GM12878 (cell line): ENCODE measurements around the gene SEMA3B. TPM values are rescaled to one million over a fixed set of nuclear protein-coding genes. Genes with fewer than 3 reads are reported as not detected.

Experiments
- ATAC-seq: fragments of 200-7000 bp; cut with Tn5 transposase; 3 replicates; pipeline ENCODE4 v1.9.1; 2020; ENCODE audit warnings: mild to moderate bottlenecking, moderate library complexity
- BruUV-seq: library from RNA; stranded (reverse); fragments of 400-500 nt; replicated peaks from 2 replicates; lab custom pipeline; 2021; lab: Mats Ljungman, UMichigan
- CTCF ChIA-PET: fragments of 300-600 bp; sonication (Branson Sonifier 250); formaldehyde crosslinking; extraction: SDS; loops from one replicate; lab custom pipeline; 2021; ENCODE audit warnings: inconsistent platforms; lab: Yijun Ruan, JAX
- POLR2A ChIA-PET: fragments of 350-600 bp; formaldehyde crosslinking; extraction: SDS; loops from one replicate; lab custom pipeline; 2021; ENCODE audit warnings: inconsistent platforms; lab: Charles Lee
- RAD21 ChIA-PET: fragments of 300-600 bp; sonication (Branson Sonifier 250); formaldehyde crosslinking; loops from one replicate; lab custom pipeline; 2023; ENCODE audit warnings: antibody characterized with exemption; ENCODE audit not compliant: unreplicated experiment; lab: Charles Lee
- SMC1A ChIA-PET: fragments of 300-600 bp; sonication (Branson Sonifier 250); formaldehyde crosslinking; loops from one replicate; lab custom pipeline; 2023; ENCODE audit not compliant: unreplicated experiment, uncharacterized antibody; lab: Charles Lee
- DNase-seq: peaks from one replicate; pipeline ENCODE4 v3.0.0-alpha.2; 2011; ENCODE audit warnings: low read depth, low spot score
- FAIRE-seq: peaks from 3 replicates; lab custom pipeline; 2011; peaks lifted over from hg19 to GRCh38; lab: Jason Lieb, UNC
- H2AFZ ChIP-seq: 2 replicates; pipeline ENCODE4 v1.6.0; 2011; ENCODE audit warnings: low read depth, low read length, control low read depth; ENCODE audit not compliant: control insufficient read depth
- H3K27ac ChIP-seq: 2 replicates; pipeline ENCODE4 v1.5.1; 2011; ENCODE audit warnings: control low read depth; ENCODE audit not compliant: control insufficient read depth, insufficient read depth
- H3K27me3 ChIP-seq, 2 experiments: replicated peaks in 1 of 2; 2 replicates each; pipeline versions ENCODE4 v1.6.0 to v1.6.1; 2011; ENCODE audit warnings: low read length in 1 of 2; ENCODE audit not compliant: control insufficient read depth in 2 of 2, insufficient read depth in 2 of 2
- H3K36me3 ChIP-seq, 2 experiments: 2 replicates each; pipeline ENCODE4 v1.5.1; 2011; ENCODE audit warnings: low read length in 1 of 2; ENCODE audit not compliant: control insufficient read depth in 2 of 2, insufficient read depth in 2 of 2
- H3K4me1 ChIP-seq: 2 replicates; pipeline ENCODE4 v1.6.1; 2011; ENCODE audit warnings: mild to moderate bottlenecking, low read length, moderate library complexity, mixed read lengths; ENCODE audit not compliant: control insufficient read depth, insufficient read depth
- H3K4me2 ChIP-seq: 2 replicates; pipeline ENCODE4 v1.6.0; 2011; ENCODE audit warnings: control low read depth; ENCODE audit not compliant: control insufficient read depth, insufficient read depth
- H3K4me3 ChIP-seq: fragments of 200-600 bp; sonication (generic); 2 replicates; pipeline ENCODE4 v1.5.1; 2016
- H3K79me2 ChIP-seq: 2 replicates; pipeline ENCODE4 v1.6.0; 2011; ENCODE audit warnings: low read length; ENCODE audit not compliant: control insufficient read depth, insufficient read depth
- H3K9ac ChIP-seq: 2 replicates; pipeline ENCODE4 v1.8.0; 2011; ENCODE audit warnings: low read length, control low read depth, mixed read lengths; ENCODE audit not compliant: control insufficient read depth, insufficient read depth
- H3K9me3 ChIP-seq: replicated peaks from 3 replicates; pipeline ENCODE4 v1.5.1; 2011; ENCODE audit warnings: mild to moderate bottlenecking, low read length; ENCODE audit not compliant: control insufficient read depth, insufficient read depth
- H4K20me1 ChIP-seq: 2 replicates; pipeline ENCODE4 v1.6.0; 2011; ENCODE audit not compliant: control insufficient read depth, insufficient read depth
- CHD1 ChIP-seq: IDR thresholded peaks from 2 replicates; pipeline ENCODE4 v1.6.1; 2012; ENCODE audit warnings: low read depth, low read length, improper control_type of control experiment
- HCFC1 ChIP-seq: fragments of 150-350 bp; IDR thresholded peaks from 2 replicates; pipeline ENCODE4 v1.6.1; 2014; ENCODE audit warnings: low read length
- IKZF2 ChIP-seq, 2 experiments: fragments of 450-650 bp; IDR thresholded peaks; 2 replicates each; pipeline ENCODE4 v1.6.1; 2017; ENCODE audit warnings: mild to moderate bottlenecking in 2 of 2, moderate library complexity in 2 of 2
- IRF5 ChIP-seq: fragments of 450-650 bp; IDR thresholded peaks from 2 replicates; pipeline ENCODE4 v1.6.1; 2017; ENCODE audit warnings: borderline replicate concordance
- MEF2B ChIP-seq: fragments of 450-650 bp; IDR thresholded peaks from 2 replicates; pipeline ENCODE4 v1.6.1; 2018; ENCODE audit warnings: mild to moderate bottlenecking, moderate library complexity; ENCODE audit not compliant: partially characterized antibody, poor library complexity, severe bottlenecking
- MXI1 ChIP-seq: fragments of 150-350 bp; IDR thresholded peaks from 2 replicates; pipeline ENCODE4 v1.6.1; 2011; ENCODE audit warnings: low read depth, mild to moderate bottlenecking, inconsistent platforms, low read length, improper control_type of control experiment
- NFYA ChIP-seq: IDR thresholded peaks from 2 replicates; pipeline ENCODE4 v1.6.1; 2011; ENCODE audit warnings: low read depth, mild to moderate bottlenecking, low read length, improper control_type of control experiment, borderline replicate concordance
- PAX5 ChIP-seq: IDR thresholded peaks from 2 replicates; pipeline ENCODE4 v1.6.1; 2011; ENCODE audit warnings: low read depth, low read length, borderline replicate concordance
- PAX8 ChIP-seq: fragments of 450-650 bp; IDR thresholded peaks from 2 replicates; pipeline ENCODE4 v1.6.1; 2017; ENCODE audit warnings: mild to moderate bottlenecking, moderate library complexity
- PBX3 ChIP-seq: IDR thresholded peaks from 2 replicates; pipeline ENCODE4 v1.6.1; 2011; ENCODE audit warnings: mild to moderate bottlenecking, low read depth, low read length, moderate library complexity; ENCODE audit not compliant: insufficient replicate concordance
- SMARCA5 ChIP-seq: fragments of 450-650 bp; IDR thresholded peaks from 2 replicates; pipeline ENCODE4 v1.6.1; 2017; ENCODE audit warnings: mild to moderate bottlenecking
- SPI1 ChIP-seq: IDR thresholded peaks from 2 replicates; pipeline ENCODE4 v1.6.1; 2011; ENCODE audit warnings: low read depth, mild to moderate bottlenecking, low read length, moderate library complexity, borderline replicate concordance; ENCODE audit not compliant: insufficient read depth
- YBX1 ChIP-seq: fragments of 450-650 bp; IDR thresholded peaks from 2 replicates; pipeline ENCODE4 v1.6.1; 2016; ENCODE audit warnings: antibody characterized with exemption
- ZNF592 ChIP-seq: fragments of 450-650 bp; IDR thresholded peaks from 2 replicates; pipeline ENCODE4 v1.6.1; 2017; ENCODE audit warnings: mild to moderate bottlenecking, moderate library complexity
- ZNF622 ChIP-seq: fragments of 450-650 bp; IDR thresholded peaks from 2 replicates; pipeline ENCODE4 v1.6.1; 2017; ENCODE audit warnings: mild to moderate bottlenecking, inconsistent platforms
- WGBS: methylation state at CpG from one replicate; pipeline ENCODE4 v1.1.6; 2016; ENCODE audit warnings: low lambda C conversion rate; ENCODE audit not compliant: insufficient replicate concordance, insufficient coverage; ENCODE audit errors: missing lambda C conversion rate; 5-methylcytosine and 5-hydroxymethylcytosine counted together
- in situ Hi-C: fragments of 300-500 bp; cut with MboI; formaldehyde crosslinking; loops from 9 replicates; pipeline ENCODE4 v1.14.3; 2018; ENCODE audit warnings: mixed read lengths
- intact Hi-C: fragments of 100-400 bp; cut with micrococcal nuclease; formaldehyde crosslinking; loops from one replicate; pipeline ENCODE4 v1.14.2; 2022; ENCODE audit not compliant: unreplicated experiment
- polyA plus RNA-seq, 11 experiments: library from polyadenylated mRNA; depleted of rRNA in 4 of 11; unstranded in 6 of 11; stranded (reverse) in 5 of 11; fragments of >200 nt; fragmentation: Nextera tagmentation in 4 of 11; fragmentation: Illumina TruSeq in 1 of 11; extraction: Ambion mirVana in 4 of 11; extraction: Trizol in 1 of 11; gene quantifications; 1 replicate in 1 of 11; 2 replicates in 10 of 11; pipeline versions ENCODE4 v1.2.1 to v1.2.3, GENCODE V29; 2011 to 2016; ENCODE audit warnings: inconsistent platforms in 2 of 11, missing spikeins in 2 of 11, low read depth in 1 of 11
- total RNA-seq, 4 experiments: library from RNA; depleted of rRNA in 3 of 4; stranded (reverse); fragments of >200 nt in 3 of 4; fragmentation: Illumina TruSeq in 1 of 4; extraction: Trizol in 1 of 4; gene quantifications; 2 replicates each; pipeline versions ENCODE4 v1.2.1 to v1.2.3, GENCODE V29; 2013 to 2021
- TF ChIP-seq, protein P1 (sequence below): IDR thresholded peaks from 2 replicates; pipeline ENCODE4 v1.6.1; 2012; ENCODE audit warnings: low read depth, low read length, improper control_type of control experiment

Gene SEMA3B
- total and polyA plus RNA-seq, 10 of the 15 experiments (the other 5 are each of a cell fraction or from before 2014, with no cell fraction given): 0.06 to 0.59 (median 0.14) TPM; not detected in 2

DNA sequence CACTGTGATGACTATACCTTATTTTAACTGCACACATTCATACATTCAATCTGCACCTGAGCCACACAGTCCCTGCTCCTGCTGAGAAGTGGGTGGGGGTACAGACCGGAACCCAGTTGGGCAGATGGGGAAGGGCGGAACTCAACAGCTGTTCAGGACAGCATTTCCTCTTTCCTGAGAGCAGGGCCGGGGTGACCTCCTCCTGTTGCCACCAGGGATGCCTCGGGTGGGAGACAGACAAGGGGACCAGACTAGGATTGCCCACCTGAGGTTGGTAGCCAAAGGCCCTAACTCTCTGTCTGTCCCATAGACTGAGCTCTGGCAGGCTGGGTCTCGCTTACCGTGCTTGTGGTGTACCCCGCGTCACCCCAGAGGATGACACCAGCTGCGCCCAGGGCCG lies 49.7 kb downstream of the SEMA3B start:
- ChIA-PET CTCF (interaction anchor here (0.7 to 1.8 kb wide), 5 partner anchors 9 to 72 kb away, joined by 3 to 8 read pairs (median 3); partner anchors contain the start of genes HYAL3, NAA80 and TUSC2), SMC1A (interaction anchor here (1.5 to 1.8 kb wide), 2 partner anchors 18 to 19 kb away, joined by 4 read pairs; partner anchors contain the start of genes HYAL3 and NAA80), RAD21 (no interaction called here), POLR2A (interaction anchor here (1.0 to 1.9 kb wide), 3 partner anchors 13 to 26 kb away, joined by 3 to 5 read pairs (median 3); partner anchors contain the start of gene IFRD2)
- DNase-seq (no peak), FAIRE-seq (no peak), ATAC-seq (no peak)
- peaks cover 0 to 2% of the 10 kb centered on the region in 2 experiments; a peak in 2 of 4 replicates for H3K36me3 ChIP-seq
- H3K9ac ChIP-seq: no peak overlapping the region
- peaks cover 23% of the 10 kb centered on the region for H3K4me1 ChIP-seq
- H3K4me3 ChIP-seq: no peak overlapping the region
- H3K27ac ChIP-seq: no peak overlapping the region
- no peaks in the 10 kb centered on the region for H3K9me3 ChIP-seq
- in situ Hi-C loops (no loop called here), intact Hi-C loops (no loop called here)
- no peaks in the 10 kb centered on the region for H4K20me1 ChIP-seq
- no peak overlapping the region for H3K4me2 ChIP-seq
- no TSS peak for BruUV-seq
- peaks cover 5% of the 10 kb centered on the region for H3K79me2 ChIP-seq
- no peaks in the 10 kb centered on the region for H3K27me3 ChIP-seq
- 87% methylated on average over 10 of the region's 10 CpGs for WGBS
- no peak overlapping the region for H2AFZ ChIP-seq
- TF ChIP-seq HCFC1: no peak
- no peak for TF ChIP-seq PBX3
- TF ChIP-seq PAX5: no peak
- no peak for TF ChIP-seq SPI1
- TF ChIP-seq SMARCA5: no peak
- no peak for TF ChIP-seq IKZF2 (IDR thresholded peaks at IDR 0.05)
- TF ChIP-seq CHD1: no peak
- TF ChIP-seq ZNF592: no peak
- TF ChIP-seq IRF5: no peak
- TF ChIP-seq, protein P1, sequence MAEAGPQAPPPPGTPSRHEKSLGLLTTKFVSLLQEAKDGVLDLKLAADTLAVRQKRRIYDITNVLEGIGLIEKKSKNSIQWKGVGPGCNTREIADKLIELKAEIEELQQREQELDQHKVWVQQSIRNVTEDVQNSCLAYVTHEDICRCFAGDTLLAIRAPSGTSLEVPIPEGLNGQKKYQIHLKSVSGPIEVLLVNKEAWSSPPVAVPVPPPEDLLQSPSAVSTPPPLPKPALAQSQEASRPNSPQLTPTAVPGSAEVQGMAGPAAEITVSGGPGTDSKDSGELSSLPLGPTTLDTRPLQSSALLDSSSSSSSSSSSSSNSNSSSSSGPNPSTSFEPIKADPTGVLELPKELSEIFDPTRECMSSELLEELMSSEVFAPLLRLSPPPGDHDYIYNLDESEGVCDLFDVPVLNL: no peak
- no peak for TF ChIP-seq PAX8
- TF ChIP-seq ZNF622: no peak
- TF ChIP-seq NFYA: no peak
- no peak for TF ChIP-seq MEF2B
- no peak for TF ChIP-seq YBX1
- TF ChIP-seq MXI1: no peak
